ENCODE measurements around the gene GDF9. TPM values are rescaled to one million over a fixed set of nuclear protein-coding genes. Genes with fewer than 3 reads are reported as not detected.
"Not testable (repeated sequence)": the region's sequence is repeated elsewhere in the genome, so short reads cannot be mapped to it uniquely, and the experiment has no call there.

Gene GDF9
- total RNA-seq, 1 donor from 2014 or later = 1.9 TPM

- no peak for DNase-seq (ENCODE audit: low spot score)
Measured at GRCh38 chr5:132873119-132873929, 7.1 kb upstream of the GDF9 start, which contains the start of gene LEAP2. Gene LEAP2, plus strand, starts transcription at chr5:132873668. Its CDS starts 27 bp downstream, at chr5:132873695.

- DNase-seq (ENCODE audit: low spot score) = no peak
Measured at GRCh38 chr5:132872788-132873118, 6.5 kb upstream of the GDF9 start.

GRCh38 chr5:132871459-132872284 is 5.4 kb upstream of the GDF9 start:
- no peak for DNase-seq (ENCODE audit: low spot score)

- no peak for DNase-seq (ENCODE audit: low spot score)
Measured at GRCh38 chr5:132870801-132871200, 4.5 kb upstream of the GDF9 start.

- DNase-seq (ENCODE audit: low spot score) = no peak
Measured at GRCh38 chr5:132868754-132869153, 2.5 kb upstream of the GDF9 start.

- no peak for DNase-seq (ENCODE audit: low spot score)
Measured at GRCh38 chr5:132867046-132867451, 780 bp upstream of the GDF9 start.

GRCh38 chr5:132865668-132866341 is 464 bp downstream of the GDF9 start:
- no peak for DNase-seq (ENCODE audit: low spot score)

- DNase-seq (ENCODE audit: low spot score) = no peak
Measured at GRCh38 chr5:132860742-132861141, 5.5 kb downstream of the GDF9 start.

- DNase-seq (ENCODE audit: low spot score) = no peak
Measured at GRCh38 chr5:132859889-132860437, 6.3 kb downstream of the GDF9 start.

- DNase-seq (ENCODE audit: low spot score) = no peak
Measured at GRCh38 chr5:132856011-132856410, 10.3 kb downstream of the GDF9 start.

GRCh38 chr5:132854992-132855391 is 11.3 kb downstream of the GDF9 start:
- not testable (repeated sequence) for DNase-seq (ENCODE audit: low spot score)

- no peak for DNase-seq (ENCODE audit: low spot score)
Measured at GRCh38 chr5:132854301-132854700, 12.0 kb downstream of the GDF9 start.

GRCh38 chr5:132853790-132854189 is 12.5 kb downstream of the GDF9 start:
- DNase-seq (ENCODE audit: low spot score) = no peak

GRCh38 chr5:132853323-132853722 is 12.9 kb downstream of the GDF9 start:
- DNase-seq (ENCODE audit: low spot score) = no peak

GRCh38 chr5:132850066-132850465 is 16.2 kb downstream of the GDF9 start:
- no peak for DNase-seq (ENCODE audit: low spot score)

GRCh38 chr5:132849347-132849746 is 16.9 kb downstream of the GDF9 start:
- no peak for DNase-seq (ENCODE audit: low spot score)

GRCh38 chr5:132848270-132848669 is 18.0 kb downstream of the GDF9 start:
- DNase-seq (ENCODE audit: low spot score) = no peak

- DNase-seq (ENCODE audit: low spot score) = no peak
Measured at GRCh38 chr5:132841305-132841704, 25.0 kb downstream of the GDF9 start.

- DNase-seq (ENCODE audit: low spot score) = no peak
Measured at GRCh38 chr5:132840896-132841295, 25.4 kb downstream of the GDF9 start.

GRCh38 chr5:132840313-132840712 is 26.0 kb downstream of the GDF9 start:
- no peak for DNase-seq (ENCODE audit: low spot score)

- DNase-seq (ENCODE audit: low spot score) = peak; percentile 67
Measured at GRCh38 chr5:132839426-132840301, 26.6 kb downstream of the GDF9 start.
